K562 (cell line): Measurements from ENCODE around the gene LONRF2. TPM values are rescaled to one million over a fixed set of nuclear protein-coding genes. Genes with fewer than 3 reads are reported as not detected.
A peak's percentile ranks its signal among the peaks of the same experiment; 100 is the strongest.
"Not testable (repeated sequence)": the region's sequence is repeated elsewhere in the genome, so short reads cannot be mapped to it uniquely, and the experiment has no call there.

Source experiments
- ATAC-seq: fragments of 200-7000 bp; cut with Tn5 transposase; 3 replicates; pipeline ENCODE4 v1.9.1; 2020; ENCODE audit warnings: moderate library complexity
- BruUV-seq: library from RNA; stranded (reverse); fragments of 400-500 nt; replicated peaks from 2 replicates; lab custom pipeline; 2021; lab: Mats Ljungman, UMichigan
- CTCF ChIA-PET: fragments of 300-600 bp; formaldehyde crosslinking; extraction: SDS; loops from one replicate; lab custom pipeline; 2021; ENCODE audit warnings: low intra/inter-chr PET ratio; lab: Yijun Ruan, JAX
- POLR2A ChIA-PET: fragments of 300-600, 350-650 bp; sonication (Branson Sonifier 250); formaldehyde crosslinking; extraction: SDS; loops from one replicate; lab custom pipeline; 2021; ENCODE audit warnings: antibody characterized with exemption, inconsistent platforms; lab: Yijun Ruan, JAX
- DNase-seq, 4 experiments: peaks; one replicate each; pipeline versions ENCODE4 v3.0.0 to v3.0.0-alpha.2; 2011 to 2018; ENCODE audit warnings: low spot score in 3 of 4, mixed read lengths in 3 of 4; ENCODE audit errors: extremely low read depth in 1 of 4
- FAIRE-seq: peaks from 2 replicates; lab custom pipeline; 2011; peaks lifted over from hg19 to GRCh38; lab: Jason Lieb, UNC
- H2AFZ ChIP-seq: 2 replicates; pipeline ENCODE4 v1.6.0; 2011; ENCODE audit warnings: low read depth, low read length, control low read depth, inconsistent platforms
- H3K27ac ChIP-seq: fragments of 200-600 bp; 3 replicates; pipeline ENCODE4 v1.8.0; 2011; ENCODE audit warnings: low read depth, mild to moderate bottlenecking, control low read depth, inconsistent platforms, low read length, moderate library complexity, mixed read lengths; ENCODE audit errors: extremely low read depth
- H3K27me3 ChIP-seq, 2 experiments: fragments of 300-600 bp in 1 of 2; 2 replicates in 1 of 2; 3 replicates in 1 of 2; pipeline versions ENCODE4 v1.6.0 to v1.8.0; 2011; ENCODE audit warnings: inconsistent platforms in 2 of 2, low read length in 2 of 2, mild to moderate bottlenecking in 1 of 2, mixed read lengths in 1 of 2, moderate library complexity in 1 of 2; ENCODE audit not compliant: control insufficient read depth in 2 of 2, insufficient read depth in 2 of 2
- H3K36me3 ChIP-seq: fragments of 300-600 bp; 3 replicates; pipeline ENCODE4 v1.8.0; 2011; ENCODE audit warnings: mild to moderate bottlenecking, low read length, inconsistent platforms; ENCODE audit not compliant: control insufficient read depth, insufficient read depth
- H3K4me1 ChIP-seq, 2 experiments: fragments of 200-600 bp in 1 of 2; replicated peaks in 1 of 2; 2 replicates in 1 of 2; 3 replicates in 1 of 2; pipeline versions ENCODE4 v1.5.1 to v1.8.0; 2011; ENCODE audit warnings: inconsistent platforms in 2 of 2, low read length in 2 of 2, mild to moderate bottlenecking in 1 of 2, mixed read lengths in 1 of 2, moderate library complexity in 1 of 2; ENCODE audit not compliant: control insufficient read depth in 2 of 2, insufficient read depth in 2 of 2
- H3K4me2 ChIP-seq: 2 replicates; pipeline ENCODE4 v1.6.1; 2011; ENCODE audit warnings: low read length, control low read depth, inconsistent platforms, mixed read lengths; ENCODE audit not compliant: insufficient read depth
- H3K4me3 ChIP-seq: fragments of 200-600 bp; sonication (generic), shearing (Covaris generic); 2 replicates; pipeline ENCODE4 v1.5.1; 2016; ENCODE audit warnings: control low read depth, inconsistent platforms
- H3K79me2 ChIP-seq: fragments of 200-600 bp; 3 replicates; pipeline ENCODE4 v1.8.0; 2011; ENCODE audit warnings: low read length, inconsistent platforms; ENCODE audit not compliant: control insufficient read depth, insufficient read depth
- H3K9ac ChIP-seq, 2 experiments: 2 replicates each; pipeline versions ENCODE4 v1.6.0 to v1.6.1; 2011; ENCODE audit warnings: low read depth in 2 of 2, low read length in 2 of 2, control low read depth in 1 of 2, inconsistent platforms in 1 of 2, mild to moderate bottlenecking in 1 of 2, mixed read lengths in 1 of 2; ENCODE audit not compliant: insufficient read depth in 1 of 2
- H3K9me1 ChIP-seq: one replicate; pipeline ENCODE4 v1.6.0; 2011; ENCODE audit warnings: inconsistent platforms, mild to moderate bottlenecking, low read length, moderate library complexity; ENCODE audit not compliant: control insufficient read depth, insufficient read depth
- H3K9me3 ChIP-seq: replicated peaks from 2 replicates; pipeline ENCODE4 v1.5.1; 2011; ENCODE audit warnings: low read depth, low read length, inconsistent platforms; ENCODE audit not compliant: control insufficient read depth, insufficient read depth
- H4K20me1 ChIP-seq: replicated peaks from 2 replicates; pipeline ENCODE4 v1.6.1; 2011; ENCODE audit warnings: low read length, inconsistent platforms, mixed read lengths; ENCODE audit not compliant: control insufficient read depth, insufficient read depth
- CBX3 ChIP-seq, 2 experiments: IDR thresholded peaks; 1 replicate in 1 of 2; 2 replicates in 1 of 2; pipeline ENCODE4 v1.6.1; 2012; ENCODE audit warnings: inconsistent platforms in 2 of 2, low read length in 2 of 2, borderline replicate concordance in 1 of 2, control low read depth in 1 of 2
- CC2D1A ChIP-seq: fragments of 450-650 bp; IDR thresholded peaks from 2 replicates; pipeline ENCODE4 v1.6.1; 2017; ENCODE audit warnings: mild to moderate bottlenecking
- TRIM24 ChIP-seq, 2 experiments: fragments of 450-650 bp; IDR thresholded peaks; 2 replicates each; pipeline ENCODE4 v1.6.1; 2016
- ZFP36 ChIP-seq: fragments of 150-350 bp; IDR thresholded peaks from 2 replicates; pipeline ENCODE4 v1.6.1; 2018; ENCODE audit warnings: low read length, low read depth; ENCODE audit not compliant: partially characterized antibody
- ZNF431 ChIP-seq: sonication (generic); formaldehyde crosslinking; IDR thresholded peaks from 2 replicates; pipeline ENCODE4 v1.8.0; 2022; ENCODE audit warnings: mild to moderate bottlenecking, missing genetic modification reagents
- WGBS: fragments of 100-300 bp; shearing (Covaris generic); methylation state at CpG from one replicate; pipeline ENCODE4 v1.1.6; 2016; ENCODE audit warnings: low coverage, mixed read lengths; ENCODE audit not compliant: insufficient coverage; ENCODE audit errors: missing lambda C conversion rate; 5-methylcytosine and 5-hydroxymethylcytosine counted together
- in situ Hi-C: fragments of 300-500 bp; cut with MboI; formaldehyde crosslinking; loops from 4 replicates; pipeline ENCODE4 v1.15.0; 2018; ENCODE audit warnings: inconsistent platforms, mixed read lengths
- intact Hi-C: fragments of 100-400 bp; cut with micrococcal nuclease; formaldehyde crosslinking; loops from 2 replicates; pipeline ENCODE4 v1.14.2; 2022
- polyA plus RNA-seq, 8 experiments: library from polyadenylated mRNA; depleted of rRNA in 4 of 8; stranded (reverse) in 5 of 8; unstranded in 3 of 8; fragments of >200 nt; fragmentation: Nextera tagmentation in 2 of 8; fragmentation: Illumina TruSeq in 1 of 8; extraction: Ambion mirVana in 2 of 8; extraction: Trizol in 1 of 8; gene quantifications; 2 replicates each; pipeline versions ENCODE4 v1.2.1 to v1.2.3, GENCODE V29; 2011 to 2014; ENCODE audit warnings: inconsistent platforms in 1 of 8, missing spikeins in 1 of 8
- total RNA-seq, 7 experiments: library from RNA; depleted of rRNA in 6 of 7; stranded (reverse); fragments of >200 nt in 6 of 7; fragmentation: Illumina TruSeq in 2 of 7; extraction: Trizol in 2 of 7; gene quantifications; 2 replicates each; pipeline versions ENCODE4 v1.2.1 to v1.2.3, GENCODE V29; 2011 to 2021; ENCODE audit warnings: low replicate concordance in 1 of 7
- TF ChIP-seq, protein P1 (sequence below): fragments of 450-650 bp; IDR thresholded peaks from 2 replicates; pipeline ENCODE4 v1.6.1; 2018; ENCODE audit warnings: mild to moderate bottlenecking, low read depth; ENCODE audit not compliant: partially characterized antibody
- TF ChIP-seq, protein P2 (sequence below): fragments of 450-650 bp; IDR thresholded peaks from 2 replicates; pipeline ENCODE4 v1.6.1; 2016; ENCODE audit warnings: mild to moderate bottlenecking

LONRF2 gene
- total and polyA plus RNA-seq, 9 of the 15 experiments (the other 6 are each of a cell fraction or from before 2014, with no cell fraction given), result 0.35 to 5.0 (median 2.7) TPM

DNA sequence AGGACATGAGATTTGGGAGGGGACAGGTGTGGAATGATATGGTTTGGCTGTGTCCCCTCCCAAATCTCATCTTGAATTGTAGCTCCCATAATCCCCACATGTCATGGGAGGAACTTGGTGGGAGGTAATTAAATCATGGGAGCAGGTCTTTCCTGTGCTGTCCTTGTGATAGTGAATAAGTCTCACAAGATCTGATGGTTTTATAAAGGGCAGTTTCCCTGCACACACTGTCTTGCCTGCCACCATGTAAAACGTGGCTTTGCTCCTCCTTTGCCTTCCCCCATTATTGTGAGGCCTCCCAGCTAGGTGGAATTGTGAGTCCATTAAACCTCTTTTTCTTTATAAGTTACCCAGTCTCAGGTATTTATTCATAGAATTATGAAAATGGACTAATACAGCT is 22.8 kb upstream of the LONRF2 start:
- H3K4me3 ChIP-seq, H3K9me1 ChIP-seq, H2AFZ ChIP-seq, H3K36me3 ChIP-seq, in situ Hi-C loops, BruUV-seq, H3K9ac ChIP-seq, CTCF ChIA-PET, H3K4me1 ChIP-seq, H3K79me2 ChIP-seq, FAIRE-seq, ATAC-seq, H3K9me3 ChIP-seq, H4K20me1 ChIP-seq, intact Hi-C loops, H3K27me3 ChIP-seq, H3K27ac ChIP-seq, H3K4me2 ChIP-seq, DNase-seq: not testable (repeated sequence)
- TF ChIP-seq, protein P1, sequence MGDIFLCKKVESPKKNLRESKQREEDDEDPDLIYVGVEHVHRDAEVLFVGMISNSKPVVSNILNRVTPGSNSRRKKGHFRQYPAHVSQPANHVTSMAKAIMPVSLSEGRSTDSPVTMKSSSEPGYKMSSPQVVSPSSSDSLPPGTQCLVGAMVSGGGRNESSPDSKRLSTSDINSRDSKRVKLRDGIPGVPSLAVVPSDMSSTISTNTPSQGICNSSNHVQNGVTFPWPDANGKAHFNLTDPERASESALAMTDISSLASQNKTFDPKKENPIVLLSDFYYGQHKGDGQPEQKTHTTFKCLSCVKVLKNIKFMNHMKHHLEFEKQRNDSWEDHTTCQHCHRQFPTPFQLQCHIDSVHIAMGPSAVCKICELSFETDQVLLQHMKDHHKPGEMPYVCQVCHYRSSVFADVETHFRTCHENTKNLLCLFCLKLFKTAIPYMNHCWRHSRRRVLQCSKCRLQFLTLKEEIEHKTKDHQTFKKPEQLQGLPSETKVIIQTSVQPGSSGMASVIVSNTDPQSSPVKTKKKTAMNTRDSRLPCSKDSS, result peak; percentile 72
- TF ChIP-seq ZFP36 (peak; percentile 46), ZNF431 (CRISPR knock-in tag) (peak; percentile 91), TRIM24 (IDR thresholded peaks at IDR 0.05) (peak in 1 of 2 experiments; percentile 50; a peak in 1 of 4 replicates), CC2D1A (peak; percentile 56; the same call in 1 of the 2 replicates), CBX3 (IDR thresholded peaks at IDR 0.05; ENCODE audit: borderline replicate concordance in 1 of 2, low read length in 2 of 2) (peak in 1 of 2 experiments; percentile 30; a peak in 1 of 3 replicates)
- TF ChIP-seq, protein P2, sequence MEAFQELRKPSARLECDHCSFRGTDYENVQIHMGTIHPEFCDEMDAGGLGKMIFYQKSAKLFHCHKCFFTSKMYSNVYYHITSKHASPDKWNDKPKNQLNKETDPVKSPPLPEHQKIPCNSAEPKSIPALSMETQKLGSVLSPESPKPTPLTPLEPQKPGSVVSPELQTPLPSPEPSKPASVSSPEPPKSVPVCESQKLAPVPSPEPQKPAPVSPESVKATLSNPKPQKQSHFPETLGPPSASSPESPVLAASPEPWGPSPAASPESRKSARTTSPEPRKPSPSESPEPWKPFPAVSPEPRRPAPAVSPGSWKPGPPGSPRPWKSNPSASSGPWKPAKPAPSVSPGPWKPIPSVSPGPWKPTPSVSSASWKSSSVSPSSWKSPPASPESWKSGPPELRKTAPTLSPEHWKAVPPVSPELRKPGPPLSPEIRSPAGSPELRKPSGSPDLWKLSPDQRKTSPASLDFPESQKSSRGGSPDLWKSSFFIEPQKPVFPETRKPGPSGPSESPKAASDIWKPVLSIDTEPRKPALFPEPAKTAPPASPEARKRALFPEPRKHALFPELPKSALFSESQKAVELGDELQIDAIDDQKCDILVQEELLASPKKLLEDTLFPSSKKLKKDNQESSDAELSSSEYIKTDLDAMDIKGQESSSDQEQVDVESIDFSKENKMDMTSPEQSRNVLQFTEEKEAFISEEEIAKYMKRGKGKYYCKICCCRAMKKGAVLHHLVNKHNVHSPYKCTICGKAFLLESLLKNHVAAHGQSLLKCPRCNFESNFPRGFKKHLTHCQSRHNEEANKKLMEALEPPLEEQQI, result peak; percentile 67; the same call in 1 of the 2 replicates
- 0% methylated on average over 1 of the region's 1 CpG for WGBS
- POLR2A ChIA-PET, result interaction anchor here (1.1 kb wide), 1 partner anchor 11 kb away, joined by 3 read pairs; no protein-coding TSS in a partner anchor
